Measurements from ENCODE around the gene ABCA3. TPM values are rescaled to one million over a fixed set of nuclear protein-coding genes. Genes with fewer than 3 reads are reported as not detected.

ABCA3 gene
- total RNA-seq, 2 donors from 2014 or later = 8.2 to 24.7 TPM

DNA sequence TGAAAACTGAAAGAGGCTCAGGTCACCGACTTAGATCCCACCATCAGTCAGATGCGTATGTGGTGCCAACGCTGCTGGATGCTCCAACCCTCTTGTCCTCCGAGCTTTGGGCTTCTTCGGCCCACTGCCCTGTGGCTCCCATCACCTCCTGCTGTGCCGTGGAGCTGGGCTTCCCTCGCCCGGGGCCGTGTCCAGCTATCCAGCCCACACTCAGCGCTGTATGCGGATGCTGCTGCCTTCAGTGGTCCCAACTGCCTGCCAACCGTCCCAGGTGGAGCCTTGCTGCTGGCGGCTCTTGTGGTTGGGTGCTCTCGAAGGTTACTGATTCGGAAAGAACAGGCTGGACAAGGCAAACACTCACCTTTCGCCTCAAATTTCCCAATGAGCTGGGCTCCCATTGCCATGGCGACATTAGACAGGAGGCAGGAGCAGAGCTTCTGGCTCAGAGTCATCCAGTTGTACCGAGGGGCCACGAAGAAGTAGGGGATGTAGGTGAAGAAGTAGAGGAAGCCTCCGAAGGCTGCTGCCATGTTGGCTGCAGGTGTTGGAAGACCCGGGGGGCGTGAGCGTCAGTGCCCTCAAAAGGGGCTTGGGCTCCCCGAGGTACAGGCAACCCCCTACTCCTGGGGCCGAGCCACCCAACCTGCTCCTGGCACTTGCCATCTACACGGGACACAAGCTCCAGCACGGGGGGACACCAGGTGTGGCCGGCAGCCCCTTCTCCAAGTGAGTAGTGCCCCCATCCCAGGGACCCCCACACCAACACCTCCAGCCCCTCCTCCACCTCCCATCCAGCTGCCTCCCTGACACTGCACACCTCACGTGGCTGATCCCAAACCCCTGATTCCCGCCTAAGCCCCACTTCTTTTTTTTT lies 32.2 kb downstream of the ABCA3 start:
- Histone ChIP-seq H3K27ac (no peak overlapping the region), H3K4me1 (replicated peaks) (no peaks in the 10 kb centered on the region), H3K9me3 (no peaks in the 10 kb centered on the region), H3K36me3 (no peaks in the 10 kb centered on the region), H3K27me3 (replicated peaks; ENCODE audit: insufficient read depth) (no peaks in the 10 kb centered on the region), H3K4me3 (no peak overlapping the region)
- 87% methylated on average over 30 of the region's 30 CpGs for WGBS
- intact Hi-C loops (cut with DNase I) = no loop called here
- DNase-seq (ENCODE audit: low spot score) = no peak
- TF ChIP-seq POLR2A (IDR thresholded peaks at IDR 0.05) = no peak
- TF ChIP-seq, protein P1, sequence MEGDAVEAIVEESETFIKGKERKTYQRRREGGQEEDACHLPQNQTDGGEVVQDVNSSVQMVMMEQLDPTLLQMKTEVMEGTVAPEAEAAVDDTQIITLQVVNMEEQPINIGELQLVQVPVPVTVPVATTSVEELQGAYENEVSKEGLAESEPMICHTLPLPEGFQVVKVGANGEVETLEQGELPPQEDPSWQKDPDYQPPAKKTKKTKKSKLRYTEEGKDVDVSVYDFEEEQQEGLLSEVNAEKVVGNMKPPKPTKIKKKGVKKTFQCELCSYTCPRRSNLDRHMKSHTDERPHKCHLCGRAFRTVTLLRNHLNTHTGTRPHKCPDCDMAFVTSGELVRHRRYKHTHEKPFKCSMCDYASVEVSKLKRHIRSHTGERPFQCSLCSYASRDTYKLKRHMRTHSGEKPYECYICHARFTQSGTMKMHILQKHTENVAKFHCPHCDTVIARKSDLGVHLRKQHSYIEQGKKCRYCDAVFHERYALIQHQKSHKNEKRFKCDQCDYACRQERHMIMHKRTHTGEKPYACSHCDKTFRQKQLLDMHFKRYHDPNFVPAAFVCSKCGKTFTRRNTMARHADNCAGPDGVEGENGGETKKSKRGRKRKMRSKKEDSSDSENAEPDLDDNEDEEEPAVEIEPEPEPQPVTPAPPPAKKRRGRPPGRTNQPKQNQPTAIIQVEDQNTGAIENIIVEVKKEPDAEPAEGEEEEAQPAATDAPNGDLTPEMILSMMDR (IDR thresholded peaks at IDR 0.05) = no peak
- no peak for TF ChIP-seq POLR2AphosphoS5 (IDR thresholded peaks at IDR 0.05)

DNA sequence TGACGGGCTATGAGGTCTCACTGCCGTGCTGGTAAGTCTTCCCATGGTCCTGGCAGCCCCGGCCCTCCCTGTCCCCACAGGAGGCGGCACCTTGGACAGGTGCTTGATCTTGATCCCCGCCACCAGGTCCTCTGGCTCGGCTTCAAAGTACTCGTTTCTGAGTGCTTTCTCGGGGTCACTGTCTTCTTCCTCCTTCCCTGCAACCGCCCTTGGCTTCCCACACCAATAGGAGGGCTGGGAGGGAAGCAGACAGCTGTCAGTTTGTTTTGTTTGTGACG lies 40.7 kb downstream of the ABCA3 start:
- intact Hi-C loops (cut with DNase I) = no loop called here
- Histone ChIP-seq H3K9me3 (no peaks in the 10 kb centered on the region), H3K4me3 (no peak overlapping the region), H3K27ac (no peak overlapping the region), H3K4me1 (replicated peaks) (no peaks in the 10 kb centered on the region), H3K27me3 (replicated peaks; ENCODE audit: insufficient read depth) (no peaks in the 10 kb centered on the region), H3K36me3 (no peaks in the 10 kb centered on the region)
- TF ChIP-seq POLR2AphosphoS5 (IDR thresholded peaks at IDR 0.05) (no peak), POLR2A (IDR thresholded peaks at IDR 0.05) (no peak)
- TF ChIP-seq, protein P1 (IDR thresholded peaks at IDR 0.05) = no peak
- DNase-seq (ENCODE audit: low spot score) = no peak
- WGBS = 53% methylated on average over 10 of the region's 10 CpGs

DNA sequence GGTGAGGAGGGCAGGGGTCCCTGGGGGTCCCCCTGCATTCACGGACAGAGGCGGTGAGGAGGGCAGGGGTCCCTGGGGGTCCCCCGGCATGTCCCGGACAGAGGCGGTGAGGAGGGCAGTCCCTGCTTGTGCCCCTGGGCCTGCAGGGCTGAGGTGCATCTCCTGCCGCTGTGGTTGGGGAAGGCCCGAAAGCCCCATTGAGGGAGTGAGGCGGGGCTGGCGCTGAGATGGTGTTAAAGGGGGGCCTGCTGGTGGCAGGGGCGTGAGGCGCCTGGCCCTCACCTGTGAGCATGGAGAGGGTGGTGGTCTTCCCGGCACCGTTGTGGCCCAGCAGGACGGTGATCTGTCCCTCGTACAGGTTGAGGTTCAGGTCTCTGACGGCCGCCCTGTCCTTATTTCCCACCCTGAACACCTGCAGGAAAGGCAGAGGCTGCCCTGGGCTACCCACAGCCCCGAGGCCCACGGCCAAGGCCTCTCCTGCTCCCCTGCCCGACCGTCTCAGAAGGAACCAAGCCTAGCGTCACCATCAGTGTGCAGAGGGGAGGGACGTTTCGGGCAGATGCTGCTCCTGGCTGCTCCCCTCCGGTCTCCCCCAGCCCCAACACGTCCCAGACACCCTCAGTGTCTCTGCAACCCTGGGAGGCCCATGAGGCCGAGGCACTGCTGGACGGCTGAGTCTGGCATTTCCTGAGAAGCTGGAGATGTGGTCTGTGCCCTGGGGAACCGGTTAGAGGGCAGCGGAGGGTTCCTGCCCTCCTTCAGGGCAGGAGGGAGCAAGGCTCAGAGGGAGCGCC lies 41.2 kb downstream of the ABCA3 start:
- Histone ChIP-seq H3K9me3 (no peaks in the 10 kb centered on the region), H3K4me3 (no peak overlapping the region), H3K4me1 (replicated peaks) (no peaks in the 10 kb centered on the region), H3K36me3 (no peaks in the 10 kb centered on the region), H3K27ac (no peak overlapping the region), H3K27me3 (replicated peaks; ENCODE audit: insufficient read depth) (no peaks in the 10 kb centered on the region)
- no peak for DNase-seq (ENCODE audit: low spot score)
- 80% methylated on average over 22 of the region's 31 CpGs for WGBS
- intact Hi-C loops (cut with DNase I) = no loop called here
- no peak for TF ChIP-seq POLR2AphosphoS5 (IDR thresholded peaks at IDR 0.05)
- no peak for TF ChIP-seq POLR2A (IDR thresholded peaks at IDR 0.05)
- TF ChIP-seq, protein P1 (IDR thresholded peaks at IDR 0.05) = no peak

DNA sequence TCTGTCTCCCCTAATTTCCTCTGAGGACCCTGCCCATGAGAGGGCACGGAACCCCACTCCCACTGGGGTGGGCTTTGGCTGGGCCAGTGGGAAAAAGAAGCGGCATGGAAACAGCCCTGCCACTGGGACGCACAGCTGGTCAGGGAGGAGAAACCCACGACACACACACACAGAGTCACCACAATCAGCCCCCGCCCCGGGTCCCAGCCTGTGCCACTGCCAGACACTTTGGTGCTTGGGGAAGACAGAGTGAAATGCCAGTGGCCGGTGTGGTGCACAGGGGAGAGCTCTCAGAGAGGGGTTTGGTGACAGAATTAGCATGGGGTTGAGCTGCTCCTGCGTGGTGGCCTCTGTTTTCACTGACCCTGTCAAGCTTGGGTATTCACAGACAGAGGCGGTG lies 41.9 kb downstream of the ABCA3 start:
- 91% methylated on average over 9 of the region's 9 CpGs for WGBS
- intact Hi-C loops (cut with DNase I) = no loop called here
- H3K27ac ChIP-seq = no peak overlapping the region
- no peaks in the 10 kb centered on the region for H3K27me3 ChIP-seq (replicated peaks; ENCODE audit: insufficient read depth)
- TF ChIP-seq, protein P1 (IDR thresholded peaks at IDR 0.05) = no peak
- TF ChIP-seq POLR2AphosphoS5 (IDR thresholded peaks at IDR 0.05) = no peak
- TF ChIP-seq POLR2A (IDR thresholded peaks at IDR 0.05) = no peak
- H3K9me3 ChIP-seq = no peaks in the 10 kb centered on the region
- no peaks in the 10 kb centered on the region for H3K4me1 ChIP-seq (replicated peaks)
- no peaks in the 10 kb centered on the region for H3K36me3 ChIP-seq
- no peak for DNase-seq (ENCODE audit: low spot score)
- H3K4me3 ChIP-seq = no peak overlapping the region

Measured in prostate gland (tissue), 2 donors.